LHCN-M2 (cell line): ENCODE measurements around the gene TUBA8. TPM values are rescaled to one million over a fixed set of nuclear protein-coding genes. Genes with fewer than 3 reads are reported as not detected.
"Not testable (repeated sequence)": the region's sequence is repeated elsewhere in the genome, so short reads cannot be mapped to it uniquely, and the experiment has no call there.

ENCODE experiments used
- DNase-seq: peaks from one replicate; pipeline ENCODE4 v3.0.0-alpha.2; 2012; ENCODE audit warnings: low read depth
- total RNA-seq: library from RNA; depleted of rRNA; stranded (reverse); fragments of >200 nt; gene quantifications from 2 replicates; pipeline ENCODE4 v1.2.3, GENCODE V29; 2014

The TUBA8 gene
- total RNA-seq, 1 experiment from 2014 or later: 0.46 TPM

DNA sequence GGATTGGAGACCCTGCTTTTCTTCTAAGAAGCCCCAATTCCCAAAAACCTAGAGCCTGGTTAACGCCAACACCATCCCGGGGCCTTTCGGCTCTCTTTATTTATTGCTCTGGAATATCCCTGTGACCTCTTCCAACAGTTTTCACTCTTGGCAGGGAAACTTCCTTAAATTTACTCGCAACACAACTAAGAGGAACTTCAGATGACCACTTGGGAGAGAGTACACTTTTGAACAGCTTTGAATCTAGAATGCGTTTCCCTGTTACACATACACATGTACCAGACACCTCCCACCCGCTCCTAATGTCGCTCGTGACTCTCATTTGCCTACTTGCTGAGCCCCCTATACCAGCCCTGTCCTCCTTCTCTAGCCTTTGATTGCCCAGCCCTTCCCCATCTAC lies 19.4 kb downstream of the TUBA8 start:
- DNase-seq: no peak

DNA sequence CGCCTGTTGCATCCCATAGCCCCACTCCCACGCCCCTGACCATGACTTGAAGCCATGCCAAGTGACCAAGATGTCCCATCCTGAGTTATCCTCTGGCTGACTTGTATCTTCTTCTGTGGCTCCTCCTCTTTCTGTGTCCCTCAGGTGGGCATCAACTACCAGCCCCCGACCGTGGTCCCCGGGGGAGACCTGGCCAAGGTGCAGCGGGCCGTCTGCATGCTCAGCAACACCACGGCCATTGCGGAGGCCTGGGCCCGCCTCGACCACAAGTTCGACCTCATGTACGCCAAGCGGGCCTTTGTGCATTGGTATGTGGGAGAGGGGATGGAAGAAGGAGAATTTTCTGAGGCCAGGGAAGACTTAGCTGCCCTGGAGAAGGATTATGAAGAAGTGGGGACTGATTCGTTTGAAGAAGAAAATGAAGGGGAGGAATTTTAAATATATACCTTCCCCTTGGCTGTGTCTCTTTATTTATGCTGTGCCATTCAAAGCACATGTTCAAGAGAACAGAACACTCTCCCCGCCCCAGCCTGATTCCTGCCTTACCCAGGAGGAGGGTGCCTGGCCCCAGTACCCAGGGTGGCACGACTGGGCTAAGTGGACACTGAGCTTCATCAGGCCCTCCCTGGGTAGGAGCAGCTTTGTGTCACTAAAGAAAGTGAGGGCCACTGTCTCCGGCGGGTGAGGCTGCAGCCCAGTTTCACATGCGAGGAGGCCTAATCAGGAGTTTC lies 20.3 kb downstream of the TUBA8 start:
- DNase-seq: no peak

DNA sequence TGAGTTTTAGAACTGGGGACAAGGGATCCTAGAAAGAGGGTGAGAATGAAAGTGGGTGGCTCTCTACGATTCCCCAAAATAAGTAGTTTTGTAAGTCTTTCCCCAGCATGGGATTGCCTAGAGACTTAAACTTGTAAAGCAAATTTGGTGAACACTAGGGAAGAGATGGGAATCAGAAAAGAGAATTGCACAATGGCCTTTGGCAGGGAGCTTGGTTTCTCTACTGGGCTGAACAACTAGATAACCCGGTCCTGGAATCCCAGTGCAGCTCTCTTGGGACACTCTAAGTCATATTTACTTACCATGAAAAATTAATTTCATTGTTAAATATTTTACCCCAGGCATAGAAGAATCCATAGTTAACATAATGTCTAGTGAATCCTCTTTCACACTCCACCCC lies 22.8 kb downstream of the TUBA8 start:
- DNase-seq: no peak

- DNase-seq: no peak
Observed at GRCh38 chr22:18136563-18137320, 26.1 kb downstream of the TUBA8 start.

GRCh38 chr22:18141004-18141403 lies 30.4 kb downstream of the TUBA8 start:
- not testable (repeated sequence) for DNase-seq

DNA sequence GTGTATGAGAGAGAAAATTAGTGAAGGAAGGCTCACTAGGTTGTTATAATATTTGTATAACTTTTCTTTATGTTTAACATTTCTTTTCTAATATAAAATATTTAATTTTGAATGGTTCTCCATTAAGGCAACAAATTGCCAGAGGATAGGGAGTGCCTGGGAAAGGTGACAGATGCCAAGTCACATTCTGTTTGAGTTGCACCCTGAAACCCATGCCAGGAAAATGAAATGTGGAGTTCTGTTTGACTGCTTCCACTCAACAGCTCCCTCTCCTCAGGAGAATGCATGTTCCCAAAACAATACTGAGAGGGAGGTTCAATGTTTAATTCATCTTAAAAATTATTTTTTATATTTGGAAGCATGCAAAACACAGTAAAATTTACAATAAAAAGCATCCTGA lies 33.5 kb downstream of the TUBA8 start:
- no peak for DNase-seq

GRCh38 chr22:18145676-18146388 lies 35.2 kb downstream of the TUBA8 start:
- no peak for DNase-seq

GRCh38 chr22:18146389-18146753 lies 35.8 kb downstream of the TUBA8 start:
- DNase-seq: no peak

DNA sequence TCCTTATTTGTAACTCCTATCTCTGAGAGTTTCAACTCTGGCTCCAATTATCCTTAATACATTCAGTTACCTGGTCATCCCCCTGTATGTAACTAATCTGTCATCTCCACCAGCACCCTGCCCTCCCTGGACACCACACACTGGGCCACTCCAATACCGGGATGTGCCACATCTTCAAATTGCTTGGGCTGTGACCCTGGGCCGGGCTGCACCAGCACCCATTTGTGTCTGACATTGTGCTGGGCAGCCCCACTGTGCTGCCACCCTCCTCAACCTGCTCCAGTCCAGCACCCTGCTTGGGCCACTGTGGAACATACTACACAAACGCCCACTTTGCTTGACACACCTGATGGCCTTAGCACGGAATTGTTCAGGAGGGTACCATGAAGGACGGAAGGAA lies 37.2 kb downstream of the TUBA8 start:
- DNase-seq: no peak

GRCh38 chr22:18148293-18148965 lies 37.8 kb downstream of the TUBA8 start:
- DNase-seq: no peak

- no peak for DNase-seq
Observed at GRCh38 chr22:18152519-18152918, 41.9 kb downstream of the TUBA8 start.

- DNase-seq: peak; percentile 87
Observed at GRCh38 chr22:18154821-18155390, 44.3 kb downstream of the TUBA8 start.

DNA sequence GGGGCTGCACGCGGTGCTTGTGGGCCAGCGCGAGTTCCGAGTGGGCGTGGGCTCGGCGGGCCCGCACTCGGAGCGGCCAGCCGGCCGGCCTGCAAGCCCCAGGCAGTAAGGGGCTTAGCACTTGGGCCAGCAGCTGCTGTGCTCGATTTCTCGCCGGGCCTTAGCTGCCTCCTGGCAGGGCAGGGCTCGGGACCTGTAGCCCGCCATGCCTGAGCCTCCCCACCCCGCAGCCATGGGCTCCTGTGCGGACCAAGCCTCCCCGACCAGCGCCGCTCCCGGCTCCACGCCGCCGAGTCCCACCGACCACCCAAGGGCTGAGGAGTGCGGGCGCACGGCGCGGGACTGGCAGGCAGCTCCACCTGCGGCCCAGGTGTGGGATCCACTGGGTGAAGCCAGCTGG lies 44.9 kb downstream of the TUBA8 start:
- DNase-seq: not testable (repeated sequence)

- DNase-seq: peak; percentile 94
Observed at GRCh38 chr22:18156878-18157713, 46.5 kb downstream of the TUBA8 start.

- DNase-seq: no peak
Observed at GRCh38 chr22:18157714-18158028, 47.1 kb downstream of the TUBA8 start.

- DNase-seq: not testable (repeated sequence)
Observed at GRCh38 chr22:18160641-18161040, 50.0 kb downstream of the TUBA8 start.

GRCh38 chr22:18163843-18164242 lies 53.2 kb downstream of the TUBA8 start:
- DNase-seq: peak; percentile 25

DNA sequence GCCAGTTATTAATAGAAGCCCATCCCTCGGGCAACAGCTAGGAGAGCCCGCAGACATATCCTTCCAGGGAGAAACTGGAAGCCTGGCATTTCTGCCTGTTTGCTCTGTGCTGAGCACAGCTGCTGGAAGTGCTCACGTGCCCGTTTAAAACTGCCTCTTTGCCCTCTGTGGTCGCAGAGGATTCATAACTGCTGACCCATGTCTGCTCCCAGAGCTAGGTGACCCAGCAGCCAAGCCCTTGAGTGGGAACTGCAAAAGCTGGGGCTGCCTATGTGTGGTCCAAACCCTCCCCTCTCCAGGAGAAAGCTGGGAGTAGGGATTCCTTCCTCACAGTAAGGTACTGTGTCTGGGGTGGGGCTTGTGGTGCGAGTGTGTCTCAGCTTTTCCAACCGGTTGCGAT lies 54.0 kb downstream of the TUBA8 start:
- DNase-seq: peak; percentile 81

DNA sequence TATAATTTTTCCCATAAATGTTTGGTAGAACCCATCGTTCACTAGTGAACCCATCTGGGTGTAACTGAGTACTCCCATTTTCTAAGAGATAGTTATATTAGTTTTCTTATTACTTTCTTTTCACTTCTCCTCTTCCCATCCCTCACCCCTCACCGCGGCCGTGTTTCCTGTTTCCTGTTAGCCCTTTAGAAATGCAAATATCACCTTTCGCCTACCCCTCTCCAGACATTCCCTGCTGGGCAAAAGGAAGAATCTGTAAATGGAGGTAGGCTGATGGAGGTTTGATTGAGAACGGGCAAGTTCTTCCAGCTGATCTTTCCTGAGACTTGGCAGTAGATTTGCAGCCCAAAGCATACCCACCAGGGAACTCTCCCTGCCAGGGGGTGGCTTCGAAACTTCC lies 54.7 kb downstream of the TUBA8 start:
- DNase-seq: not testable (repeated sequence)

- DNase-seq: not testable (repeated sequence)
Observed at GRCh38 chr22:18170284-18170683, 59.7 kb downstream of the TUBA8 start.

- not testable (repeated sequence) for DNase-seq
Observed at GRCh38 chr22:18172203-18172602, 61.6 kb downstream of the TUBA8 start.
